ENCODE results near the gene CYP2W1.
"Not testable (repeated sequence)": the region's sequence is repeated elsewhere in the genome, so short reads cannot be mapped to it uniquely, and the experiment has no call there.

CYP2W1 gene

DNA sequence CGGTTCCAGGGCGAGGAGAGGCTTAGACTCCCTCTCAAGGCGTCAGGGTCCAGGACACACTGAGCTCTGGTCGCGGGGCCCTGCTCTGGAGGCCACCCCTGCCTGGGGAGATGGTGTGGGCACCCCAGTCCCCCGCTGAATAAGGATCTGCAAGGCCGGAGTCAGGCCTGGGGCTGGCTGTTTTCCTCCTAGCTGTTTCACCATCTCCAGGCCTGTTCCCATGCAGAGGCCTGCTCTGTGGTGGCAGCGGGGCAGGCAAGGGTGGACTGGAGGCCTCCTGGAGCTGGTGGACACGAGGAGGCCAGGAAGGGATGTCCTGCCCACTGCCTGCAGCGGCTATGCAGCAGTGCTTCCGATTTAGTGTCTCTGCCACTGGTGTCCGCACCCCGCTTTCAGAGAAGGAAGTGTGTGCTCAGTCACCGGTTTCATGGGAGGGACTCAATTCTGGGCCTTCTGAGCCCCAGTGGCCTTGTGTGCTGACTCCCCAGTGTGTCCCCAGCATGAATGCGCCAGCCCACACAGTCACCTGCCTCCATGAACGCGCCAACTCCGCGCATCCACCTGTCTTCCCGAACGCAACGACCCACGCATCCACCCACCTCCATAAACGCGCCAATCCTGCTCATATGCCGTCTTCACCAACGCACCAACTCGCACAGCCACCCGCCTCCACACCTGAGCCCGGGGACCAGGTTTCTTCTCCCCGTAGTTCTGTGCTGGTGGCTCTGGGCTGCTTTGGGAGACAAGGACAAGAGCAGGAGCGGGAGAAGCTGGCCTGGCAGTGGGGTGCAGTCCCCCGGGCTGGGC is 46.9 kb downstream of the CYP2W1 start:
- no peak for DNase-seq

DNA sequence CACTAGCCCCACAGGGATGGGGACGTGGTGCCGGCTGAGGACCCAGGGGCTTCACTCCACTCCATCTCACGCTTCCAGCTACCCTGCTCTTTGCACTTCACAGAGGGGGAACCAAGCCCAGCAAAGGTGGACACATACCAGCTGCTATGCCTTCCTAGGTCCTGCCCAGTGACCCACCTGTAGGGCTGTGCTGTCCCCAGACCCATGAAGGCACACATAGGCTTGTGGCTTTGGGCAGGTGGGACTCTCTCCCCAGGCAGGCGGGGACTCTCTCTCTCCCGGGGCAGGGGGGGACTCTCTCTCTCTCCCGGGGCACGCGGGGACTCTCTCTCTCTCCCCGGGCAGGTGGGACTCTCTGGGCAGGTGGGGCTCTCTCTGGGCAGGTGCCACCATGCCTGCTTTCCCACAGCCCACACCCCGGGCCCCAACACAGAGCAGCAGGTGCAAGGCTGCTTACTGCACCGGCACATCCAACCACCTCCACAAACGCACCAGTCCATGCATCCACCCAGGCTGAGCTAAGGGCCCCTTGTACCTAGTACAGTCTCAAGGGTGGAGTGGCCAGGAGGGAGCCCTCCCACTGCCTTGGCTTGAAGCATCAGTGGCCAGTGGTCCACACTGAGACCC is 47.6 kb downstream of the CYP2W1 start:
- DNase-seq = no peak

DNA sequence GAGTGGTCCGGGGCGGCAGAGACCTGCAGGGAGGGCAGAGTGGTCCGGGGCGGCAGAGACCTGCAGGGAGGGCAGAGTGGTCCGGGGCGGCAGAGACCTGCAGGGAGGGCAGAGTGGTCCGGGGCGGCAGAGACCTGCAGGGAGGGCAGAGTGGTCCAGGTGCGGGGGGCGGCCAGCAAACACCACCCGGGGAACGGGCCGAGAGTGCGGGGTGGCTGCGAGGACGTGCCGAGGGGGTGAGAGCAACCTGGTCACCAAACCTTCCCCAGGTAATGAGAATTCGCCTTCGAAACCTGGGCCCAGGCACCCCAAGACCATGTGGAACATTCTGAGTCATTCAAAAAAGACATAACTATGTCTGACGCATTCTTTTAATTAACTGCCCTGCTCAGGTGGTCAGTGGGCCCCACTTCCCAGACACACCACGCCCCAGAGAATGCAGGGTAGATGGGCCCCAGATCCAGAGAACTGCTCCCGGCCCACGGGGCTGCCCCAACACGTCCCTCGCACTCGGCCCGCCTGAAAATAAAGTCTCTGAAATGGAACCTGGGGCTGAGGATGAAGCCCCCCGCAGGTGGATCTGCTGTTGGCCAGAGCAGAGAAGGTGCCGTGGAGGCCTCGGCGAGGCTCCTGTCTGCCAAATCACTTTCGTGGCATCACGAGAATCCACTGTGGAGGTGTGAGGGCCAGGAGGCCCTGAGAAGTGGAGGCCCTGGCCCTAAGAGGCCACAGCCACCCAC is 48.9 kb downstream of the CYP2W1 start:
- DNase-seq = no peak

DNA sequence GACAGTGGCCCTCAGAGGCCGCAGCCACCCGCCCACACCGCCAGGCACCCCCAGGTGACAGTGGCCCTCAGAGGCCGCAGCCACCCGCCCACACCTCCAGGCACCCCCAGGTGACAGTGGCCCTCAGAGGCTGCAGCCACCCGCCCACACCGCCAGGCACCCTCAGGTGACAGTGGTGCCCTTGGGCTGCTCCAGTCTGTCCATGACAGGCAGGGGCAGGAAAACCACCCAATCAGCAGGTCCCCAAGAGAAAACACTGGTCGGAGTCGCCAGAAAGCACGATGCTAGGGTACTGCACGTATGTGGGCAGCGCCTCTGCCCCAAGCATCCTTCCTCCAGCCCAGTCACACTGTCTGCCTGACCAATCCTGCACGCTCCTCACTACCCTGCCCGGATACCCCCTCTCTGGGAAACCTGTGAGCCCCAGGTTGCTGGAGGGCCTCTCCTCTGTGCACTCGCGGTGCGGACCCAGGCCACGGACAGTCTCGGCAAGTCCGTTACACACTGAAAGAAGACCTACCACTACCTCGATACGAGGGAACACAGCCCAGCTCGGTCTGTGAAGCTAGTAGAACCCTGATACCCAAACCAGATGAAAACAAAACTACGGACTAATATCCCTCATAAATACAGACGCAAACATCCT is 49.7 kb downstream of the CYP2W1 start:
- DNase-seq = no peak

DNA sequence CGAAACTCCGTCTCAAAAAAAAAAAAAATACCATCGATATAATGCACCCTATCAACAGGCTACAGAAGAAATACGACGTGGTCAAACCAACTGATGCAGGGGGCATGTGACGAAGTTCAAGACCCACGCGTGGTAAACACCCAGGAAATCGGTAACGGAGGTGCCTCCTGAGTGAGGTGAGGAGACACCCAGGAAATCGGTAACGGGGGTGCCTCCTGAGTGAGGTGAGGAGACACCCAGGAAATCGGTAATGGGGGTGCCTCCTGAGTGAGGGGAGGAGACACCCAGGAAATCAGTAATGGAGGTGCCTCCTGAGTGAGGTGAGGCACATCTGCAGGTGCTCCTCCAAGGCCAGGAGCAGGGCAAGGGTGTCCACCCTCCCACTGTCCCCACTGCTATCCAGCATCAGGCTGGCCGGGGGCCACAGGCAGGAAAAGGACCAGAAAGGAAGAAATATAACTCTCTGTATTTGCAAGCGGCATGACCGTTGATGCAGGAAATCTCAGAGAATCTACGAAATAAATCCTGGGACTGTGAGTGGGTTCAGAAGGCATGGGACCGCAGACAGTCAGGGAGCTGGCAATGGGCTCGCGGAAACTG is 50.7 kb downstream of the CYP2W1 start:
- no peak for DNase-seq

DNA sequence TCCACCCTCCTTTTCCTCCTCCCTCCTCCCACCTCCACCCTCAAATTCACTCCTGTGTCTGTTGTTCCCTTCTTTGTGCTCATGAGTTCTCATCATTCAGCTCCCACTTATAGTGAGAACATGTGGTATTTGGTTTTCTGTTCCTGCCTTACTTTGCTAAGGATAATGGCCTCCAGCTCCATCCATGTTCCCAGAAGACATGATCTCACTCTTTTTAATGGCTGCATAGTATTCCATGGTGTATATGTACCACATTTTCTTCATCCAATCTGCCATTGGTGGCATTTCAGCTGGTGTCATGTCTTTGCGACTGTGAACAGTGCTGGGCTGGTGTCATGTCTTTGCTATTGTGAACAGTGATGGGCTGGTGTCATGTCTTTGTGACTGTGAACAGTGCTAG is 51.8 kb downstream of the CYP2W1 start:
- DNase-seq = not testable (repeated sequence)

DNA sequence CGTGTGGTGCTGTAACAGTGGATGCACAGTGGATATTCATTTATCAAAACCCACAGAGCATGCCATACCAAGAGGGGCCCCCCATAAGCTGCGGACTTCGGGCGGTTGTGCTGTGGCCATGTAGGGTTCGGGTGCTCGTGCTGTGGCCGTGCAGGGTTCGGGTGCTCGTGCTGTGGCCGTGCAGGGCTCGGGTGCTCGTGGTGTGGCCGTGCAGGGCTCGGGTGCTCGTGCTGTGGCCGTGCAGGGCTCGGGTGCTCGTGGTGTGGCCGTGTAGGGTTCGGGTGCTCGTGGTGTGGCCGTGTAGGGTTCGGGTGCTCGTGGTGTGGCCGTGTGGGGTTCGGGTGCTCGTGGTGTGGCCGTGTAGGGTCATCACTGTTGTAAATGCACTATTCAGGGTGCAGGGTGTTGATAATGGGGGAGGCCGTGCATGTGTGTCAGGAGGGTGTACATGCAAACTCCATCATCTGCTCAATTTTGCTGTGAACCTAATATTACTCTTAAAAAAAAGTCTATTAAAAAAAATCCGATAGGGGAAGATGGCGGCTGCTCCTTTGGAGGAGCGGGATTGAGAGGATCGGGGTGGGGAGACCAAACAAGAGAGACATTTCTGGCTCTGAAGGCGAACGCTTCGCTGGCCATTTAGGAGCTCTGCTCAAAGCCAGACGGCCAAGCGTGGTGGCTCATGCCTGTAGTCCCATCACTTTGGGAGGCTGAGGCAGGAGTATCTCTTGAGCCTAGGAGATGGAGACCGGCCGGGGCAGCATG is 53.4 kb downstream of the CYP2W1 start:
- DNase-seq = not testable (repeated sequence)

Measured in NCI-H1417 treated with DMSO at 0.1 percent for 48 hours (cell line).